Body of pancreas (tissue), 4 donors: ENCODE results near the gene SMC3. TPM values are rescaled to one million over a fixed set of nuclear protein-coding genes. Genes with fewer than 3 reads are reported as not detected.
"Not testable (repeated sequence)": the region's sequence is repeated elsewhere in the genome, so short reads cannot be mapped to it uniquely, and the experiment has no call there.

Experiments
- ATAC-seq: fragments of 150-250 bp; one replicate; pipeline ENCODE4 v1.9.1; 2016
- DNase-seq, 4 donors: peaks; one replicate each; pipeline ENCODE4 v3.0.0-alpha.2; 2019
- H3K27ac ChIP-seq, 4 donors: fragments of 200-600 bp; sonication (generic); 1 replicate in 3 of 4; 2 replicates in 1 of 4; pipeline versions ENCODE4 v1.5.1 to v1.6.1; 2016 to 2019; ENCODE audit warnings: mild to moderate bottlenecking in 1 of 4, mixed read lengths in 1 of 4, moderate library complexity in 1 of 4
- H3K27me3 ChIP-seq, 2 donors: fragments of 200-600 bp; sonication (generic); one replicate each; pipeline ENCODE4 v1.6.0; 2016; ENCODE audit warnings: mild to moderate bottlenecking in 1 of 2
- H3K36me3 ChIP-seq, 2 donors: fragments of 200-600 bp; sonication (generic); replicated peaks in 1 of 2; 2 replicates each; pipeline ENCODE4 v1.5.1; 2016; ENCODE audit warnings: low read depth in 2 of 2; ENCODE audit not compliant: insufficient read depth in 1 of 2
- H3K4me1 ChIP-seq: fragments of 200-600 bp; sonication (generic); one replicate; pipeline ENCODE4 v1.6.0; 2016
- H3K4me3 ChIP-seq, 2 donors: fragments of 200-600 bp; sonication (generic); 1 replicate in 1 of 2; 2 replicates in 1 of 2; pipeline ENCODE4 v1.5.1; 2016 to 2019
- H3K9me3 ChIP-seq, 3 donors: fragments of 200-600 bp; sonication (generic); 1 replicate in 2 of 3; 2 replicates in 1 of 3; pipeline ENCODE4 v1.5.1; 2016
- CTCF ChIP-seq, 7 experiments: fragments of 450-650 bp in 4 of 7; fragments of 200-600 bp in 3 of 7; sonication (generic) in 3 of 7; IDR thresholded peaks; one replicate each; pipeline ENCODE4 v1.5.1; 2016 to 2019; ENCODE audit warnings: antibody characterized with exemption in 7 of 7
- POLR2A ChIP-seq, 3 donors: fragments of 450-650 bp; IDR thresholded peaks; one replicate each; pipeline ENCODE4 v1.6.1; 2016; ENCODE audit warnings: antibody characterized with exemption in 3 of 3, mild to moderate bottlenecking in 2 of 3
- WGBS, 2 donors: methylation state at CpG; one replicate each; pipeline ENCODE4 v1.1.5; 2017; 5-methylcytosine and 5-hydroxymethylcytosine counted together
- intact Hi-C: fragments of 100-400 bp; cut with DNase I; formaldehyde crosslinking; loops from one replicate; pipeline ENCODE4 v1.15.1; 2023
- total RNA-seq, 2 donors: library from RNA; depleted of rRNA; stranded (reverse); fragments of >200 nt; gene quantifications; one replicate each; pipeline ENCODE4 v1.1.0, GENCODE V29; 2016

The SMC3 gene
- total RNA-seq, 2 donors from 2014 or later, result 18.4 to 22.1 TPM

- Histone ChIP-seq H3K9me3 (no peaks in the 10 kb centered on the region), H3K36me3 (no peaks in the 10 kb centered on the region), H3K27ac (no peak overlapping the region), H3K27me3 (no peaks in the 10 kb centered on the region), H3K4me1 (no peaks in the 10 kb centered on the region), H3K4me3 (no peak overlapping the region)
- TF ChIP-seq POLR2A (IDR thresholded peaks at IDR 0.05) (no peak), CTCF (IDR thresholded peaks at IDR 0.05) (no peak)
- ATAC-seq (no peak), DNase-seq (no peak)
- intact Hi-C loops, result no loop called here
- WGBS, 2 donors, result 62 to 72% methylated on average over 3 of the region's 3 CpGs
These were observed 52.3 kb downstream of the SMC3 start for GRCh38 chr10:110619514-110620397.

- no peak for ATAC-seq
- intact Hi-C loops, result no loop called here
- Histone ChIP-seq H3K4me3 (no peak overlapping the region), H3K27me3 (no peaks in the 10 kb centered on the region), H3K27ac (no peak overlapping the region), H3K4me1 (no peaks in the 10 kb centered on the region), H3K36me3 (no peaks in the 10 kb centered on the region), H3K9me3 (no peaks in the 10 kb centered on the region)
- DNase-seq, result no peak
- TF ChIP-seq CTCF (IDR thresholded peaks at IDR 0.05), result no peak
- no peak for TF ChIP-seq POLR2A (IDR thresholded peaks at IDR 0.05)
- WGBS, 2 donors, result 98 to 100% methylated on average over 2 of the region's 2 CpGs
These were observed 52.9 kb downstream of the SMC3 start for GRCh38 chr10:110620398-110620719.

GRCh38 chr10:110623316-110623715, 55.8 kb downstream of the SMC3 start:
- H3K36me3 ChIP-seq, H3K27me3 ChIP-seq, H3K9me3 ChIP-seq, ATAC-seq, DNase-seq, H3K4me3 ChIP-seq, intact Hi-C loops, H3K27ac ChIP-seq, H3K4me1 ChIP-seq: not testable (repeated sequence)
- 87 to 89% methylated on average over 4 of the region's 4 CpGs for WGBS, 2 donors

- Histone ChIP-seq H3K27me3 (no peaks in the 10 kb centered on the region), H3K4me1 (peaks cover 6% of the 10 kb centered on the region), H3K9me3 (no peaks in the 10 kb centered on the region), H3K36me3 (no peaks in the 10 kb centered on the region), H3K27ac (no peak overlapping the region), H3K4me3 (no peak overlapping the region)
- WGBS, 2 donors, result 84% methylated on average over 6 of the region's 6 CpGs
- ATAC-seq, result no peak
- no peak for DNase-seq
- TF ChIP-seq CTCF (IDR thresholded peaks at IDR 0.05) (no peak), POLR2A (IDR thresholded peaks at IDR 0.05) (no peak)
- intact Hi-C loops, result no loop called here
These were observed 57.9 kb downstream of the SMC3 start for GRCh38 chr10:110625356-110625894.

- DNase-seq (no peak), ATAC-seq (no peak)
- H3K36me3 ChIP-seq, result no peaks in the 10 kb centered on the region
- peaks cover 6% of the 10 kb centered on the region for H3K4me1 ChIP-seq
- 91% methylated on average over 5 of the region's 5 CpGs for WGBS, 2 donors
- H3K4me3 ChIP-seq, result no peak overlapping the region
- H3K9me3 ChIP-seq, result no peaks in the 10 kb centered on the region
- TF ChIP-seq CTCF (IDR thresholded peaks at IDR 0.05) (no peak), POLR2A (IDR thresholded peaks at IDR 0.05) (no peak)
- H3K27ac ChIP-seq, result no peak overlapping the region
- no peaks in the 10 kb centered on the region for H3K27me3 ChIP-seq
- intact Hi-C loops, result no loop called here
These were observed 58.7 kb downstream of the SMC3 start for GRCh38 chr10:110625951-110626855.
